ENCODE measurements around the gene MLLT1. TPM values are rescaled to one million over a fixed set of nuclear protein-coding genes. Genes with fewer than 3 reads are reported as not detected.

Gene MLLT1
- total RNA-seq, 1 experiment from 2014 or later = 5.6 TPM

GRCh38 chr19:6262519-6262918 lies 17.3 kb downstream of the MLLT1 start:
- in situ Hi-C loops (cut with HindIII; ENCODE audit: low sequenced_read_pairs) = no loop called here
- no peak for DNase-seq (ENCODE audit: low spot score)

- in situ Hi-C loops (cut with HindIII; ENCODE audit: low sequenced_read_pairs) = no loop called here
- DNase-seq (ENCODE audit: low spot score) = no peak
Measured at GRCh38 chr19:6261883-6262282, 17.9 kb downstream of the MLLT1 start.

DNA sequence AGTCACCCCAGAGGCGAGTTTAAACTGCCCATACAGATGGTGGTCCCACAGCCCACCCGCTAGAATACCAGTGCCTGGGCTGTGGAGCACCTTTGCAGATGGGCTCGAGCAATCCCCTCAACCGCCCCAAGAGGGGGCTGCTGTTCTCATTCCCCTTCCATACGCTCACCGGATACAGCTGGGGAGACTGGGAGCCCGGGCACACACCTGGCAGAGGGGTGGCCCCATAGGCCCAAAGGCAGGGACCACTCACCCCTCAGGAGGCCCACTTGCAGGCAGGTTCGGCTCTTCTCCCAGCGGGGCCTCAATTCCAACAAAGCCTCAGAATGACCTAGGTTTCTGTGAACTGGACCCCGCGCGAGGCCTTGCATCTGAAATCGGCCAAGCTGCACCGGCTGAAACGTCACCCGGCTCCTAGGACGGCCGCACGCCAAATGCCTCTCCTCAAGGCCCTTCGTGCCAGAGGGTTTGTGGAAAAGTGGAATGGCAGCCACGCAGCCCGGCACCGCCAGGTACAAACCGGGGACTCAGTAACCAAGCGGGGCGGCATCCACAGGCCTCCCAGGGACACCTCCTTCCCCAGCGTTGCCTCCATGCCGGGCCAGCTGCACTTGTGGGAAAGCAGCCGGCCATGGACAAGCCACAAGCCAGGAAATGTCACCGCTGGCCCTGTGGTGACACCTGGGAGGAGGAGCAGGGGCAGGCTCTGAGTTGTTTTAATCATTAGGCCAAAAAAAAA lies 18.7 kb downstream of the MLLT1 start:
- in situ Hi-C loops (cut with HindIII; ENCODE audit: low sequenced_read_pairs) = no loop called here
- DNase-seq (ENCODE audit: low spot score) = no peak

DNA sequence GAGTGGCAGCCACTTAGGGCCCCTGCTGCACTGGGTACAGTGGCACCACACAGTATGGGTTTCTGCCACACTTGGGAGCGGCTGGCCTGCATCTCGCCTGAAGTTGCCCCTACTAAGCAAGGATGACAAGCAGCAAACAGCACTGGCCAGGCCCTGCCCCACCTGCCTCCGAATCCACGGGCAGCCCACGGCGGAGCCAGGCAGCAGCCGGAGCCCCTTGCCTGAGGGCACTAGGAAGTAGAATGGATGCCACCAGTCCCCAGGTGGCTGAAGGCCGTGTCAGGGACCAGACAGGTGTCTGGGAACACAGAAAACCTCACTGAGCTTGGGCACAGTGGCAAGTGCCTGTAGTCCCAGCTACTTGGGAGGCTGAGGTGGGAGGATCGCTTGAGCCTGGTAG lies 19.4 kb downstream of the MLLT1 start:
- no peak for DNase-seq (ENCODE audit: low spot score)
- in situ Hi-C loops (cut with HindIII; ENCODE audit: low sequenced_read_pairs) = no loop called here

- DNase-seq (ENCODE audit: low spot score) = peak; percentile 68
- in situ Hi-C loops (cut with HindIII; ENCODE audit: low sequenced_read_pairs) = no loop called here
Measured at GRCh38 chr19:6259312-6259861, 20.4 kb downstream of the MLLT1 start.

DNA sequence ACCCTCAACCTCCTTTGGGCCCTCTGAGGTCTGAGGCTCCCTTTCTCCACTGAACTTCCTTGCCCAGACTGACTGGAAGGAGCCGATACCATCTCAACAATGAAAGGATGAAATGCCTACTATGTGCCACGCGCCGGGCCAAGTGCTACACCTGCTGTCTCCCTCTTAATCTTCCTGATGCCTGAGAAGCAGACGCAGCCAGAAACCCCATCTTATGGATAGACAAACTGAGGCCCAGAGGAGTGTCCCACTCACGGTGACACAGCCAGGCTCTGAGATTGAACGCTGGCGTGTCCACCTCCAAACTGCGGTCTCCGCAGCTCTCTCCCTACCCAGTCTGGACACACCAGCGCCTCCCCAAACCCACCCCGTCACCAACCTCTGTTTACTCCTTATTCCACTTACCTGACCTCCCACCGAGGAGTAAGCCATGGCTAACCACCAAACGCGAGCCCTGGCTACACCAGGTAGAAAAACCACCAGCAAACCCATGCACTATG lies 20.9 kb downstream of the MLLT1 start:
- in situ Hi-C loops (cut with HindIII; ENCODE audit: low sequenced_read_pairs) = no loop called here
- no peak for DNase-seq (ENCODE audit: low spot score)

- DNase-seq (ENCODE audit: low spot score) = no peak
- in situ Hi-C loops (cut with HindIII; ENCODE audit: low sequenced_read_pairs) = no loop called here
Measured at GRCh38 chr19:6253954-6254733, 25.6 kb downstream of the MLLT1 start.

GRCh38 chr19:6252066-6252465 lies 27.7 kb downstream of the MLLT1 start:
- DNase-seq (ENCODE audit: low spot score) = peak; percentile 95

GRCh38 chr19:6250909-6251308 lies 28.9 kb downstream of the MLLT1 start:
- in situ Hi-C loops (cut with HindIII; ENCODE audit: low sequenced_read_pairs) = no loop called here
- DNase-seq (ENCODE audit: low spot score) = no peak

More at GRCh38 chr19:6252066-6252465, 27.7 kb downstream of the MLLT1 start:
- in situ Hi-C loops (cut with HindIII; ENCODE audit: low sequenced_read_pairs) = no loop called here

DNA sequence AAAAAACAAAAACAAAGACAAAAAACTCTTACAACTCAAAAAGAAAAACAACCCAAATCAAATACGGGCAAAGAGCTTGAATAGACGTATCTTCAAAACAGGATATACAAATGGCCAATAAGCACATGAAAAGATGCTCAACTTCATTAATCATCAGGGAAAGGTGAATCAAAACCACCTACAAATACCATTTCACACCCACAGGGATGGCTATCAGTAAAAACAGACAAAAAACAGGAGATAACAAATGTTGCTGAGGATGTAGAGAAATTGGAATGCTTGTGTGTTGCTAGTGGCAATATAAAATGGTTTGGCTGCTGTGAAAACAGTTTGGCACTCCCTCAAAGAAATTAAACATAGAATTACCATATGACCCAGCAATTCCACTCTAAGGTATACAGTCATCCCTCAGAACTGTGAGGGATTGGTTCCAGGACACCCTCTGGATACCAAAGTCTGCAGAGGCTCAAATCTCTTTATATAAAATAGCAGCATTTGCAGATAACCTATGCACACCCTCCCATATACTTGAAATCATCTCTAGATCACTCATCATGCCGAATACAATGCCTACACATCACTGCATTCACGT lies 29.7 kb downstream of the MLLT1 start:
- DNase-seq (ENCODE audit: low spot score) = no peak
- in situ Hi-C loops (cut with HindIII; ENCODE audit: low sequenced_read_pairs) = no loop called here

GRCh38 chr19:6249296-6249695 lies 30.5 kb downstream of the MLLT1 start:
- DNase-seq (ENCODE audit: low spot score) = no peak
- in situ Hi-C loops (cut with HindIII; ENCODE audit: low sequenced_read_pairs) = no loop called here

DNA sequence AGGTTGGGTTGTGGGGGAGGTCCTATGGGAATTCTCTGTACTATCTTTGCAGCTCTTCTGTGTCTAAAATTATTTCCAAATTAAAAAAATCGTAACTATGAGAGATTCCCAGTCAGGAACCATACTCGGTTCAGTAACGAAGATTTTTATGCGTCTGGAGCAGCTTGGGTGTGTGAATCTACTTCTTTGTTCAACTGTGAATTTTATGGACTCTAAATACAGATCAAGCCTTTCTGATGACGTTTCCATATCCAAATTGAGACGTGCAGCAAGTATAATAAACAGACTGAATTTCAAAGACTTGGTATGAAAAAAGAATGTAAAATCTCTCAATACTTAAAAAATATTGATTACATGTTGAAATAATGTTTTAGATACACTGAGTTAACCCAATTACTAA lies 30.9 kb downstream of the MLLT1 start:
- in situ Hi-C loops (cut with HindIII; ENCODE audit: low sequenced_read_pairs) = no loop called here
- no peak for DNase-seq (ENCODE audit: low spot score)

DNA sequence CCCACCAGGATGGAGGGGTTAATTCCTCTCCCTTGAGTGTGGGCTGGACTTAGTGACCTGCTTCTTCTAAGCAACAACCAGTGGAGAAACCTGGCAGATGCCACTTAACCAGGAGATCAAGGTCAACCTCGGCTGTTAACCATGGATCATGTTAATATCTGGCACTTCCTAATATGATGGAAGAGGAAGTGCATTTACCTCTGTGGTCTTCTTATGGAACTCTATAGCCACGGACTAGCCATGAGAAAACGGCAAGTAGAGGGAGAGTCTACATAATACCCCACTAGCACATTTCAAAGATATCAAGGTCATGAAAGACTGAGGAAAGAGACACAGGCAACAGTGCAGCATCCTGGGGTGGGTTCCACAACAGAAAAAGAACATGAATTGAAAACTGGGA lies 31.4 kb downstream of the MLLT1 start:
- no peak for DNase-seq (ENCODE audit: low spot score)
- in situ Hi-C loops (cut with HindIII; ENCODE audit: low sequenced_read_pairs) = no loop called here

GRCh38 chr19:6247007-6247288 lies 32.8 kb downstream of the MLLT1 start:
- DNase-seq (ENCODE audit: low spot score) = no peak
- in situ Hi-C loops (cut with HindIII; ENCODE audit: low sequenced_read_pairs) = no loop called here

- DNase-seq (ENCODE audit: low spot score) = no peak
- in situ Hi-C loops (cut with HindIII; ENCODE audit: low sequenced_read_pairs) = no loop called here
Measured at GRCh38 chr19:6246174-6247006, 33.4 kb downstream of the MLLT1 start.

GRCh38 chr19:6242677-6243076 lies 37.1 kb downstream of the MLLT1 start:
- DNase-seq (ENCODE audit: low spot score) = peak; percentile 82
- in situ Hi-C loops (cut with HindIII; ENCODE audit: low sequenced_read_pairs) = no loop called here

DNA sequence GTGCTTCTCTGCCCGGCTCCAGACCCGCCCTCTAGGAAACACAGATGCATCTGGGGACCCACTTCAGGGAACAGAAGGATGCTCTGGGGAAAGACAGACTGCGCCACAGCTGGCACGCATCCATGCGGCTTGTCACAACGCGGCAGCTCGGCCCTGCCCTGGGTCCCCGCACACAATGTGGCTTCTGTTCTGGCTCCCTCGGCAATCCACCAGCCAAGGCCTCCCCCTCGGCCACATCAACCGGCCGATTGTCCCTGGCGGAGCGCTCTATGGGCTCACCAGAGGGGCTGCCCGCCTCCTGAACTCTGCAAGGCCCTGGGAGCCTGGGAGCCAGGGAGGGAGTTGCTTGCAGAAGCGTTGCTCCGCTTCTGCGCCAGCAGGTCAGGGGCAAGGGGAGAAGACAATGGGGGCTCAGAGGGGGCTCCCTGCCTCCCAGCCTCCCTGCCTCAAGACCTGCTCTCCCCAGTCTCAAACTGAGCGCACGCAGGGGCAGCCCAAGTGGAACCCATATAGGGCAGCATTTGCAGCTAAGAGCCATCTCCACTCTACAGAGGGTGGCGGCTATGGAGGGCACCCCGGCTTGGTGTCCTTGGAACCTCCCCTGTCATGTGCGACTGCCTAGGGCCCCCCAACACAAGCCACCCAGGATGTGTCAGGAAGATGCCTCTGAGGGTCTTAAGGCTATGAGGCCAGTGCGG lies 37.9 kb downstream of the MLLT1 start:
- in situ Hi-C loops (cut with HindIII; ENCODE audit: low sequenced_read_pairs) = no loop called here
- peak; percentile 70 for DNase-seq (ENCODE audit: low spot score)

GRCh38 chr19:6241056-6241455 lies 38.7 kb downstream of the MLLT1 start:
- no peak for DNase-seq (ENCODE audit: low spot score)
- in situ Hi-C loops (cut with HindIII; ENCODE audit: low sequenced_read_pairs) = no loop called here
